K562 (cell line): ENCODE results near the gene CAMP. TPM values are rescaled to one million over a fixed set of nuclear protein-coding genes. Genes with fewer than 3 reads are reported as not detected.

ENCODE experiments used
- ATAC-seq: fragments of 200-7000 bp; cut with Tn5 transposase; 3 replicates; pipeline ENCODE4 v1.9.1; 2020; ENCODE audit warnings: moderate library complexity
- BruUV-seq: library from RNA; stranded (reverse); fragments of 400-500 nt; replicated peaks from 2 replicates; lab custom pipeline; 2021; lab: Mats Ljungman, UMichigan
- CTCF ChIA-PET: fragments of 300-600 bp; formaldehyde crosslinking; extraction: SDS; loops from one replicate; lab custom pipeline; 2021; ENCODE audit warnings: low intra/inter-chr PET ratio; lab: Yijun Ruan, JAX
- POLR2A ChIA-PET: fragments of 300-600, 350-650 bp; sonication (Branson Sonifier 250); formaldehyde crosslinking; extraction: SDS; loops from one replicate; lab custom pipeline; 2021; ENCODE audit warnings: antibody characterized with exemption, inconsistent platforms; lab: Yijun Ruan, JAX
- DNase-seq, 4 experiments: peaks; one replicate each; pipeline versions ENCODE4 v3.0.0 to v3.0.0-alpha.2; 2011 to 2018; ENCODE audit warnings: low spot score in 3 of 4, mixed read lengths in 3 of 4; ENCODE audit errors: extremely low read depth in 1 of 4
- FAIRE-seq: peaks from 2 replicates; lab custom pipeline; 2011; peaks lifted over from hg19 to GRCh38; lab: Jason Lieb, UNC
- H2AFZ ChIP-seq: 2 replicates; pipeline ENCODE4 v1.6.0; 2011; ENCODE audit warnings: low read depth, low read length, control low read depth, inconsistent platforms
- H3K27ac ChIP-seq: fragments of 200-600 bp; 3 replicates; pipeline ENCODE4 v1.8.0; 2011; ENCODE audit warnings: low read depth, mild to moderate bottlenecking, control low read depth, inconsistent platforms, low read length, moderate library complexity, mixed read lengths; ENCODE audit errors: extremely low read depth
- H3K27me3 ChIP-seq, 2 experiments: fragments of 300-600 bp in 1 of 2; 2 replicates in 1 of 2; 3 replicates in 1 of 2; pipeline versions ENCODE4 v1.6.0 to v1.8.0; 2011; ENCODE audit warnings: inconsistent platforms in 2 of 2, low read length in 2 of 2, mild to moderate bottlenecking in 1 of 2, mixed read lengths in 1 of 2, moderate library complexity in 1 of 2; ENCODE audit not compliant: control insufficient read depth in 2 of 2, insufficient read depth in 2 of 2
- H3K36me3 ChIP-seq: fragments of 300-600 bp; 3 replicates; pipeline ENCODE4 v1.8.0; 2011; ENCODE audit warnings: mild to moderate bottlenecking, low read length, inconsistent platforms; ENCODE audit not compliant: control insufficient read depth, insufficient read depth
- H3K4me1 ChIP-seq, 2 experiments: fragments of 200-600 bp in 1 of 2; replicated peaks in 1 of 2; 2 replicates in 1 of 2; 3 replicates in 1 of 2; pipeline versions ENCODE4 v1.5.1 to v1.8.0; 2011; ENCODE audit warnings: inconsistent platforms in 2 of 2, low read length in 2 of 2, mild to moderate bottlenecking in 1 of 2, mixed read lengths in 1 of 2, moderate library complexity in 1 of 2; ENCODE audit not compliant: control insufficient read depth in 2 of 2, insufficient read depth in 2 of 2
- H3K4me2 ChIP-seq: 2 replicates; pipeline ENCODE4 v1.6.1; 2011; ENCODE audit warnings: low read length, control low read depth, inconsistent platforms, mixed read lengths; ENCODE audit not compliant: insufficient read depth
- H3K4me3 ChIP-seq: fragments of 200-600 bp; sonication (generic), shearing (Covaris generic); 2 replicates; pipeline ENCODE4 v1.5.1; 2016; ENCODE audit warnings: control low read depth, inconsistent platforms
- H3K79me2 ChIP-seq: fragments of 200-600 bp; 3 replicates; pipeline ENCODE4 v1.8.0; 2011; ENCODE audit warnings: low read length, inconsistent platforms; ENCODE audit not compliant: control insufficient read depth, insufficient read depth
- H3K9ac ChIP-seq, 2 experiments: 2 replicates each; pipeline versions ENCODE4 v1.6.0 to v1.6.1; 2011; ENCODE audit warnings: low read depth in 2 of 2, low read length in 2 of 2, control low read depth in 1 of 2, inconsistent platforms in 1 of 2, mild to moderate bottlenecking in 1 of 2, mixed read lengths in 1 of 2; ENCODE audit not compliant: insufficient read depth in 1 of 2
- H3K9me1 ChIP-seq: one replicate; pipeline ENCODE4 v1.6.0; 2011; ENCODE audit warnings: inconsistent platforms, mild to moderate bottlenecking, low read length, moderate library complexity; ENCODE audit not compliant: control insufficient read depth, insufficient read depth
- H3K9me3 ChIP-seq: replicated peaks from 2 replicates; pipeline ENCODE4 v1.5.1; 2011; ENCODE audit warnings: low read depth, low read length, inconsistent platforms; ENCODE audit not compliant: control insufficient read depth, insufficient read depth
- H4K20me1 ChIP-seq: replicated peaks from 2 replicates; pipeline ENCODE4 v1.6.1; 2011; ENCODE audit warnings: low read length, inconsistent platforms, mixed read lengths; ENCODE audit not compliant: control insufficient read depth, insufficient read depth
- FOXK2 ChIP-seq, 2 experiments: fragments of 450-650 bp; IDR thresholded peaks in 1 of 2; conservative IDR thresholded peaks in 1 of 2; 2 replicates each; pipeline ENCODE4 v1.6.1; 2016; ENCODE audit warnings: low read depth in 2 of 2, mild to moderate bottlenecking in 1 of 2
- ZC3H11A ChIP-seq: IDR thresholded peaks from 2 replicates; pipeline ENCODE4 v1.6.1; 2012; ENCODE audit warnings: low read depth, low read length, improper control_type of control experiment
- ZFP30 ChIP-seq: fragments of 250-450 bp; sonication (Bioruptor Pico); IDR thresholded peaks from 2 replicates; pipeline ENCODE4 v1.8.0; 2022; ENCODE audit warnings: moderate library complexity, mild to moderate bottlenecking, inconsistent platforms, borderline replicate concordance
- ZNF384 ChIP-seq: IDR thresholded peaks from 2 replicates; pipeline ENCODE4 v1.6.1; 2012; ENCODE audit warnings: low read depth, low read length, improper control_type of control experiment
- WGBS: fragments of 100-300 bp; shearing (Covaris generic); methylation state at CpG from one replicate; pipeline ENCODE4 v1.1.6; 2016; ENCODE audit warnings: low coverage, mixed read lengths; ENCODE audit not compliant: insufficient coverage; ENCODE audit errors: missing lambda C conversion rate; 5-methylcytosine and 5-hydroxymethylcytosine counted together
- in situ Hi-C: fragments of 300-500 bp; cut with MboI; formaldehyde crosslinking; loops from 4 replicates; pipeline ENCODE4 v1.15.0; 2018; ENCODE audit warnings: inconsistent platforms, mixed read lengths
- intact Hi-C: fragments of 100-400 bp; cut with micrococcal nuclease; formaldehyde crosslinking; loops from 2 replicates; pipeline ENCODE4 v1.14.2; 2022
- polyA plus RNA-seq, 8 experiments: library from polyadenylated mRNA; depleted of rRNA in 4 of 8; stranded (reverse) in 5 of 8; unstranded in 3 of 8; fragments of >200 nt; fragmentation: Nextera tagmentation in 2 of 8; fragmentation: Illumina TruSeq in 1 of 8; extraction: Ambion mirVana in 2 of 8; extraction: Trizol in 1 of 8; gene quantifications; 2 replicates each; pipeline versions ENCODE4 v1.2.1 to v1.2.3, GENCODE V29; 2011 to 2014; ENCODE audit warnings: inconsistent platforms in 1 of 8, missing spikeins in 1 of 8
- total RNA-seq, 7 experiments: library from RNA; depleted of rRNA in 6 of 7; stranded (reverse); fragments of >200 nt in 6 of 7; fragmentation: Illumina TruSeq in 2 of 7; extraction: Trizol in 2 of 7; gene quantifications; 2 replicates each; pipeline versions ENCODE4 v1.2.1 to v1.2.3, GENCODE V29; 2011 to 2021; ENCODE audit warnings: low replicate concordance in 1 of 7
- TF ChIP-seq, protein P1 (sequence below): sonication (generic); formaldehyde crosslinking; IDR thresholded peaks from 2 replicates; pipeline ENCODE4 v1.8.0; 2023; ENCODE audit warnings: mild to moderate bottlenecking, missing genetic modification reagents
- TF ChIP-seq, protein P2 (sequence below): fragments of 250-450 bp; sonication (Bioruptor Pico); IDR thresholded peaks from 2 replicates; pipeline ENCODE4 v1.5.0; 2021; ENCODE audit warnings: mild to moderate bottlenecking, moderate library complexity

The CAMP gene
- total and polyA plus RNA-seq, 9 of the 15 experiments (the other 6 are each of a cell fraction or from before 2014, with no cell fraction given) = 0.22 TPM; not detected in 8

DNA sequence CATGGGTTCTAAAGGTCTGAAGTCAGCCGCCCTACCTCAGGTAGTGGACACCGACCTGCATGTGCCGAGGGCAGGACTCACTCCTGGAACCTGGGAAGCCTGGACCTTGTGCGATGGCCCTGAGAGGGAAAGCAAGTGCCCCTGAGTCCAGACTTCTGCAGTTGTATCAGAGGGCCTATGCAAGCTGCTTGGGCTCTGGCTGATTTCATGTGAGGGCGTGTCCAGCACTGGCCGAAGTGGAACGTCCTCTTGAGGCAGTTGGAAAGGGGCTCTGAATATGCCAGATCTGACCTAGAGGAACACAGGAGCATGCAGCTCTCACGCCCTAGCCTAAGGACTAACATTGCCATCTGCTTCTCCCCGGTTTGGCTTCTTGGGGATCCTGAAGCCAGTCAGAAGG, 2.5 kb upstream of the CAMP start:
- no peaks in the 10 kb centered on the region for H3K9me1 ChIP-seq
- no peaks in the 10 kb centered on the region for H3K79me2 ChIP-seq
- no peak overlapping the region for H3K4me3 ChIP-seq
- 44% methylated on average over 6 of the region's 9 CpGs for WGBS
- no peaks in the 10 kb centered on the region for H4K20me1 ChIP-seq
- DNase-seq (no peak), FAIRE-seq (no peak), ATAC-seq (peak; percentile 46)
- no TSS peak for BruUV-seq
- H3K27me3 ChIP-seq = no peaks in the 10 kb centered on the region; a peak in 2 of 5 replicates
- H2AFZ ChIP-seq = no peak overlapping the region
- no peak for TF ChIP-seq ZFP30
- H3K9me3 ChIP-seq = no peaks in the 10 kb centered on the region
- H3K4me1 ChIP-seq = peaks cover 0 to 5% of the 10 kb centered on the region in 2 experiments; a peak in 3 of 5 replicates
- POLR2A ChIA-PET = no interaction called here
- in situ Hi-C loops (no loop called here), intact Hi-C loops (no loop called here)
- H3K9ac ChIP-seq = no peak overlapping the region
- CTCF ChIA-PET = no interaction called here
- no peak overlapping the region for H3K27ac ChIP-seq
- no peaks in the 10 kb centered on the region for H3K36me3 ChIP-seq
- no peak overlapping the region for H3K4me2 ChIP-seq

DNA sequence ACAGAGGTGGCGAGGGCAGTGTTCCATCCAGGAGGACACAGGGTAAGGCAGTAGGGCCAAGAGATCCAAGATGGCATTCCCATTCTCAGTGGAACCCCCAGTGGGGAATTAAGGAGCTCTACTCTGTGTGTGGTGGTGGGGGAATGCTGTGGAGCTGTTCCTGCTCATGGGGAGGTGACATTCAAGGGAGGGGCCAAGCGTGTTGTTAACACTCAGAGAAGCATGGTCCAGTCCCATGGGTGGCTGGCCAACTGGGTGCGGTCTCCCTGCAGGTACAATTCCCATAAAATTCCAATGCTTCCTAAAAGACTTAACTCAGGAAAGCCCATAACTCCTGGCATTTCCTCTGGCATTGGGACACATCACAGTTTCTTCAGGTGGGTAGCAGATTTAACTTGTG, 2.3 kb downstream of the CAMP start:
- peaks cover 3 to 8% of the 10 kb centered on the region in 2 experiments; a peak in 2 of 5 replicates for H3K27me3 ChIP-seq
- no peak overlapping the region for H3K9ac ChIP-seq
- H3K9me3 ChIP-seq = no peaks in the 10 kb centered on the region
- no peaks in the 10 kb centered on the region for H3K9me1 ChIP-seq
- ATAC-seq (no peak), DNase-seq (no peak), FAIRE-seq (no peak)
- 10% methylated on average over 3 of the region's 3 CpGs for WGBS
- H3K79me2 ChIP-seq = no peaks in the 10 kb centered on the region
- POLR2A ChIA-PET = interaction anchor here (1.5 kb wide), 1 partner anchor 16 kb away, joined by 8 read pairs; the partner anchor contains the start of gene ZNF589
- H3K27ac ChIP-seq = no peak overlapping the region
- H3K4me3 ChIP-seq = no peak overlapping the region
- intact Hi-C loops = no loop called here
- H4K20me1 ChIP-seq = no peaks in the 10 kb centered on the region
- no peaks in the 10 kb centered on the region for H3K36me3 ChIP-seq
- CTCF ChIA-PET = no interaction called here
- in situ Hi-C loops = no loop called here
- H2AFZ ChIP-seq = no peak overlapping the region
- BruUV-seq = no TSS peak
- peaks cover 0 to 5% of the 10 kb centered on the region in 2 experiments; a peak in 3 of 5 replicates for H3K4me1 ChIP-seq
- no peak overlapping the region for H3K4me2 ChIP-seq
- TF ChIP-seq, protein P1, sequence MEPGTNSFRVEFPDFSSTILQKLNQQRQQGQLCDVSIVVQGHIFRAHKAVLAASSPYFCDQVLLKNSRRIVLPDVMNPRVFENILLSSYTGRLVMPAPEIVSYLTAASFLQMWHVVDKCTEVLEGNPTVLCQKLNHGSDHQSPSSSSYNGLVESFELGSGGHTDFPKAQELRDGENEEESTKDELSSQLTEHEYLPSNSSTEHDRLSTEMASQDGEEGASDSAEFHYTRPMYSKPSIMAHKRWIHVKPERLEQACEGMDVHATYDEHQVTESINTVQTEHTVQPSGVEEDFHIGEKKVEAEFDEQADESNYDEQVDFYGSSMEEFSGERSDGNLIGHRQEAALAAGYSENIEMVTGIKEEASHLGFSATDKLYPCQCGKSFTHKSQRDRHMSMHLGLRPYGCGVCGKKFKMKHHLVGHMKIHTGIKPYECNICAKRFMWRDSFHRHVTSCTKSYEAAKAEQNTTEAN (CRISPR knock-in tag) = no peak
- TF ChIP-seq ZNF384 = no peak
- TF ChIP-seq, protein P2, sequence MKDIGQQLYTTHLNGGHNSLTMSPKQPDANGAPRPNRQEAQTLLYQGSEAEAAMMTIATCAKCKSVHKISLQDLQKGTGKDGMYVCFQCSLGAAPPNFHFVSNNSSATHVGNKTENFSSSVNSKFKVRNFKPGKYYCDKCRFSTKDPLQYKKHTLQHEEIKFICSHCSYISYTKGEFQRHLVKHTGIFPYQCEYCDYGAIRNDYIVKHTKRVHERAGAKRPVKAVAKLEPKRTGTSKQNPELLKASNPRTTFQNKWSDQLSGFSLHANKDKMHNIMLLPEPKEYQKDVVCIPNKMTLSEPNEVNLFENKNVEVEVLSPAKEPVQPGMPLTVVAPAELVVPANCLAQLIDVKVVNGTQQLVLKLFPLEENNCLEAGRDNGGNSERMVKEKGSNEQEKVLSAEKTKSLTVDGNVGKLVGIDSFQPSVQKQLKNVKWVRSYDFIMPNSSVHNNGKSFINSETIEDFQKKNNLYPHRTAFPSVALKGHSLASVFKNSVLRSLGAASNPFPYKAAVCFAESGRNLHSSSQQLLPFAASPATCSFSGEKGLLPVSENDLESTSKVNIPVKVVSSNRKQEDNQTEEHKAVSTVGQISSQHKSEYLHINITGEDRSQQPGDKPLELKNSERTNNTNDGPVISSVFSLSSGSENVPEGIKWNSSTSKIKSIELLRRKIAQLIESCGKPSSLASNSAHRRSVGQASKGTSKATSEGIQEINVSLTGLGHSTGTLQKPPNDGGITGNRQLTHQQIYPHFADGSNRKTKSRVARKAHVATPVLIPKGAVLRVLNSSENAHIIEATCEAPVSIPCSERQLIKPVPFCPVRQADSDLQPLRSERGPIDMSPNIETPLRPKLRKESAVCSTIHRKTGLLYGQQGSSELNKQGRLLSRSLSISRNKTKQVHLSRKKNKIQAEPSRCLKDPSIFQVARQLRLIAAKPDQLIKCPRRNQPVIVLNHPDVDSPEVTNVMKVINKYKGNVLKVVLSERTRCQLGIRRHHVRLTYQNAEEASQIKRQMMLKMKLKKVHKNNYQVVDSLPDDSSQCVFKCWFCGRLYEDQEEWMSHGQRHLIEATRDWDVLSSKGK (CRISPR knock-in tag) = no peak
- no peak for TF ChIP-seq FOXK2 (conservative IDR thresholded peaks at IDR 0.05 in 1 of 2, IDR thresholded peaks at IDR 0.05 in 1 of 2; ENCODE audit: low read depth in 2 of 2)
- no peak for TF ChIP-seq ZC3H11A
